ENCODE results near the gene C10orf53.

DNA sequence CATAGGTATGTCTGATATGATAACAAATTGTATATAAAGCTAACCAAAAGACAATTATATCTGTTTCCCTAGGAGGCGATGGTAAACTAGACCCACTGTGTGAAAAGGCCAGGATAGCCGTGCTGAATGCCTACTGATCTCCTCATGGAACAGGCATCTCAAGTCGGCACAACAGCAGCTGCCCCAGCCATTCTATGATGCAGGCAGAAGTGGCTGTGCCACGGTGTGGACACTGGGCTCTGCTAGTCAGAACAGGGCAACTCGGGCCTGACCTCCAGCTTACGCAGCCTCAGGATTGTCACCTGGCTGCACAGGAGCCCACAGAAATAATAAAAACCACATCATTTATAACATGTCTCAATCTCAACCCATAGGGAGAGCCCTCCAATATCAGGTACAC, 15.0 kb downstream of the C10orf53 start:
- TF ChIP-seq GATA2 (IDR thresholded peaks at IDR 0.05; ENCODE audit: low read depth, low read length) = no peak
- no peak for TF ChIP-seq GATA3 (IDR thresholded peaks at IDR 0.05; ENCODE audit: low read depth, low read length)

Measured in SH-SY5Y (cell line).